K562 (cell line): Measurements from ENCODE around the gene ARMH3. TPM values are rescaled to one million over a fixed set of nuclear protein-coding genes. Genes with fewer than 3 reads are reported as not detected.

ENCODE experiments used
- polyA plus RNA-seq, 8 experiments: library from polyadenylated mRNA; depleted of rRNA in 4 of 8; stranded (reverse) in 5 of 8; unstranded in 3 of 8; fragments of >200 nt; fragmentation: Nextera tagmentation in 2 of 8; fragmentation: Illumina TruSeq in 1 of 8; extraction: Ambion mirVana in 2 of 8; extraction: Trizol in 1 of 8; gene quantifications; 2 replicates each; pipeline versions ENCODE4 v1.2.1 to v1.2.3, GENCODE V29; 2011 to 2014; ENCODE audit warnings: inconsistent platforms in 1 of 8, missing spikeins in 1 of 8
- small RNA-seq: library from RNA; depleted of rRNA; stranded (forward); fragments of <200 nt; gene quantifications from one replicate; pipeline ENCODE3, GENCODE V24; 2014
- total RNA-seq, 7 experiments: library from RNA; depleted of rRNA in 6 of 7; stranded (reverse); fragments of >200 nt in 6 of 7; fragmentation: Illumina TruSeq in 2 of 7; extraction: Trizol in 2 of 7; gene quantifications; 2 replicates each; pipeline versions ENCODE4 v1.2.1 to v1.2.3, GENCODE V29; 2011 to 2021; ENCODE audit warnings: low replicate concordance in 1 of 7
- TF ChIP-seq, protein P1 (sequence below): fragments of 450-650 bp; IDR thresholded peaks from 2 replicates; pipeline ENCODE4 v1.6.1; 2014; ENCODE audit warnings: low read depth, mild to moderate bottlenecking, moderate library complexity, borderline replicate concordance

The ARMH3 gene
- total and polyA plus RNA-seq, 9 of the 15 experiments (the other 6 are each of a cell fraction or from before 2014, with no cell fraction given): 0.29 to 0.73 TPM; not detected in 7

DNA sequence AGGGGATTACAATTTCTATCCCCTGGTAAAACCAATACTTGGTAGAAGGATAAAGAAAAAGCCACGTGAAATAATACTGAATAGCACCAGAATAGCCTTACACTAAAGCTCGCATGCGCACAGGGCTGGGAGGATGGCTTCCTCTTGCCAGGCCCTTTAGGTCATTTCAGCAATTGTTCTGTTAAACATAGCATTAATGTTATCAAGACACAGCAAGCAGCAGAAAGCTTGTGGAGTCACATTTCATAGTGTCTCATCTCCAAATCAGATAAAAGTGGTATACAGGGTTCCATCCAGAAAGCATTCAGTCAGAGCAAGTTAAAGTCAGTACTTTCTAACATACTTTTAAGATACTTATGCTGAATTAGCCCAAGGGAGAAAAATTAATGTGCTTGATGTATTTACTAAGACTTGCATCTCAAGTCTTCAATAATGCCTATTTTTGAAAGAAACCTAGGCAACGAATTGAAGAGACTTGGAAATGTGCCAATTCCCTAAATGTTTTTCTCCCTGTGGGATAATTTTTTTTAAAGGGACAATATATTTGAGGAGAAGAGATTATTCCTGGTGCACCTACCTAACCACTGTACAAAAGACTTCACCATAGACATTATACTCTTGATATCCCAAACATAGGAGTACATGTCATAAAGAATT is 258.4 kb downstream of the ARMH3 start (continued):
- TF ChIP-seq, protein P1, sequence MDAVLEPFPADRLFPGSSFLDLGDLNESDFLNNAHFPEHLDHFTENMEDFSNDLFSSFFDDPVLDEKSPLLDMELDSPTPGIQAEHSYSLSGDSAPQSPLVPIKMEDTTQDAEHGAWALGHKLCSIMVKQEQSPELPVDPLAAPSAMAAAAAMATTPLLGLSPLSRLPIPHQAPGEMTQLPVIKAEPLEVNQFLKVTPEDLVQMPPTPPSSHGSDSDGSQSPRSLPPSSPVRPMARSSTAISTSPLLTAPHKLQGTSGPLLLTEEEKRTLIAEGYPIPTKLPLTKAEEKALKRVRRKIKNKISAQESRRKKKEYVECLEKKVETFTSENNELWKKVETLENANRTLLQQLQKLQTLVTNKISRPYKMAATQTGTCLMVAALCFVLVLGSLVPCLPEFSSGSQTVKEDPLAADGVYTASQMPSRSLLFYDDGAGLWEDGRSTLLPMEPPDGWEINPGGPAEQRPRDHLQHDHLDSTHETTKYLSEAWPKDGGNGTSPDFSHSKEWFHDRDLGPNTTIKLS: no peak
- TF ChIP-seq, all 486 proteins: peak for 18

Small RNAs within 50 kb of the gene (small RNA-seq; reads per million reads assigned to genes)
- gene AL500527.1: not detected
- not detected for gene AL500527.2
- gene RF00017: not detected
- not detected for gene RF00019

Other genes with a start within 250 kb of the ARMH3 start
Only the 7 nearest of the 9 such genes appear.
- gene HPS6, start 9.2 kb upstream of the ARMH3 start, total RNA-seq (2014; rRNA removed): 12.7 and 17.6 TPM in 2 replicates
- gene HPS6, start 9.2 kb upstream of the ARMH3 start, total RNA-seq (2014; rRNA removed; fragmentation: Illumina TruSeq; extraction: Trizol): 2.3 and 3.8 TPM in 2 replicates
- gene HPS6, start 9.2 kb upstream of the ARMH3 start, total RNA-seq (2015; rRNA removed; fragmentation: Illumina TruSeq; extraction: Trizol): 7.7 and 8.2 TPM in 2 replicates
- gene HPS6, start 9.2 kb upstream of the ARMH3 start, total RNA-seq (2021): 14.0 and 15.1 TPM in 2 replicates
- gene HPS6, start 9.2 kb upstream of the ARMH3 start, polyA plus RNA-seq (2011; rRNA removed): 2.7 and 3.0 TPM in 2 replicates
- gene HPS6, start 9.2 kb upstream of the ARMH3 start, polyA plus RNA-seq (2014; fragmentation: Illumina TruSeq; extraction: Trizol): 4.5 and 6.4 TPM in 2 replicates
- gene HPS6, start 9.2 kb upstream of the ARMH3 start, polyA plus RNA-seq (2014; fragmentation: Nextera tagmentation; extraction: Ambion mirVana): under 1 TPM; 0.45 to 0.55 TPM
- 6.7 and 8.3 TPM in 2 replicates for gene HPS6, start 9.2 kb upstream of the ARMH3 start, polyA plus RNA-seq (2014; rRNA removed)
- gene LDB1, start 64.2 kb upstream of the ARMH3 start, total RNA-seq (2014; rRNA removed): 73.2 and 86.2 TPM in 2 replicates
- 46.5 and 57.1 TPM in 2 replicates for gene LDB1, start 64.2 kb upstream of the ARMH3 start, total RNA-seq (2014; rRNA removed; fragmentation: Illumina TruSeq; extraction: Trizol)
- 105 and 107 TPM in 2 replicates for gene LDB1, start 64.2 kb upstream of the ARMH3 start, total RNA-seq (2015; rRNA removed; fragmentation: Illumina TruSeq; extraction: Trizol)
- 120 and 136 TPM in 2 replicates for gene LDB1, start 64.2 kb upstream of the ARMH3 start, total RNA-seq (2021)
- 137 and 167 TPM in 2 replicates for gene LDB1, start 64.2 kb upstream of the ARMH3 start, polyA plus RNA-seq (2011; rRNA removed)
- 133 and 137 TPM in 2 replicates for gene LDB1, start 64.2 kb upstream of the ARMH3 start, polyA plus RNA-seq (2014; fragmentation: Illumina TruSeq; extraction: Trizol)
- 1 to 10 TPM; 1.9 TPM for gene LDB1, start 64.2 kb upstream of the ARMH3 start, polyA plus RNA-seq (2014; fragmentation: Nextera tagmentation; extraction: Ambion mirVana)
- 111 and 117 TPM in 2 replicates for gene LDB1, start 64.2 kb upstream of the ARMH3 start, polyA plus RNA-seq (2014; rRNA removed)
- gene PPRC1, start 76.9 kb upstream of the ARMH3 start, total RNA-seq (2014; rRNA removed): 11.8 and 16.8 TPM in 2 replicates
- gene PPRC1, start 76.9 kb upstream of the ARMH3 start, total RNA-seq (2014; rRNA removed; fragmentation: Illumina TruSeq; extraction: Trizol): 13.4 and 16.2 TPM in 2 replicates
- gene PPRC1, start 76.9 kb upstream of the ARMH3 start, total RNA-seq (2015; rRNA removed; fragmentation: Illumina TruSeq; extraction: Trizol): 16.2 and 17.0 TPM in 2 replicates
- 43.1 and 44.0 TPM in 2 replicates for gene PPRC1, start 76.9 kb upstream of the ARMH3 start, total RNA-seq (2021)
- gene PPRC1, start 76.9 kb upstream of the ARMH3 start, polyA plus RNA-seq (2011; rRNA removed): 13.6 and 21.6 TPM in 2 replicates
- 44.0 and 47.1 TPM in 2 replicates for gene PPRC1, start 76.9 kb upstream of the ARMH3 start, polyA plus RNA-seq (2014; fragmentation: Illumina TruSeq; extraction: Trizol)
- gene PPRC1, start 76.9 kb upstream of the ARMH3 start, polyA plus RNA-seq (2014; fragmentation: Nextera tagmentation; extraction: Ambion mirVana): 1 to 10 TPM; 8.5 to 9.0 TPM
- gene PPRC1, start 76.9 kb upstream of the ARMH3 start, polyA plus RNA-seq (2014; rRNA removed): 24.1 and 27.4 TPM in 2 replicates
- 165 TPM in 2 replicates for gene NOLC1, start 96.2 kb upstream of the ARMH3 start, total RNA-seq (2014; rRNA removed)
- 134 and 144 TPM in 2 replicates for gene NOLC1, start 96.2 kb upstream of the ARMH3 start, total RNA-seq (2014; rRNA removed; fragmentation: Illumina TruSeq; extraction: Trizol)
- 130 and 142 TPM in 2 replicates for gene NOLC1, start 96.2 kb upstream of the ARMH3 start, total RNA-seq (2015; rRNA removed; fragmentation: Illumina TruSeq; extraction: Trizol)
- gene NOLC1, start 96.2 kb upstream of the ARMH3 start, total RNA-seq (2021): 153 and 170 TPM in 2 replicates
- gene NOLC1, start 96.2 kb upstream of the ARMH3 start, polyA plus RNA-seq (2011; rRNA removed): 133 and 201 TPM in 2 replicates
- gene NOLC1, start 96.2 kb upstream of the ARMH3 start, polyA plus RNA-seq (2014; fragmentation: Illumina TruSeq; extraction: Trizol): 262 and 310 TPM in 2 replicates
- gene NOLC1, start 96.2 kb upstream of the ARMH3 start, polyA plus RNA-seq (2014; fragmentation: Nextera tagmentation; extraction: Ambion mirVana): 100 to 1,000 TPM; 102 to 165 TPM
- 158 and 169 TPM in 2 replicates for gene NOLC1, start 96.2 kb upstream of the ARMH3 start, polyA plus RNA-seq (2014; rRNA removed)
- gene ELOVL3, start 170.1 kb upstream of the ARMH3 start, total RNA-seq (2014; rRNA removed): 0.32 and 1.3 TPM in 2 replicates
- gene ELOVL3, start 170.1 kb upstream of the ARMH3 start, total RNA-seq (2014; rRNA removed; fragmentation: Illumina TruSeq; extraction: Trizol): 0.87 and 1.3 TPM in 2 replicates
- 0.75 and 0.87 TPM in 2 replicates for gene ELOVL3, start 170.1 kb upstream of the ARMH3 start, total RNA-seq (2015; rRNA removed; fragmentation: Illumina TruSeq; extraction: Trizol)
- 0.86 and 1.2 TPM in 2 replicates for gene ELOVL3, start 170.1 kb upstream of the ARMH3 start, total RNA-seq (2021)
- gene ELOVL3, start 170.1 kb upstream of the ARMH3 start, polyA plus RNA-seq (2011; rRNA removed): 1.9 and 3.0 TPM in 2 replicates
- 1.3 and 1.5 TPM in 2 replicates for gene ELOVL3, start 170.1 kb upstream of the ARMH3 start, polyA plus RNA-seq (2014; fragmentation: Illumina TruSeq; extraction: Trizol)
- 1 to 10 TPM; 2.5 to 3.3 TPM for gene ELOVL3, start 170.1 kb upstream of the ARMH3 start, polyA plus RNA-seq (2014; fragmentation: Nextera tagmentation; extraction: Ambion mirVana)
- 0.86 and 1.3 TPM in 2 replicates for gene ELOVL3, start 170.1 kb upstream of the ARMH3 start, polyA plus RNA-seq (2014; rRNA removed)
- 0.37 and 0.95 TPM in 2 replicates for gene PITX3, start 185.3 kb upstream of the ARMH3 start, total RNA-seq (2014; rRNA removed)
- gene PITX3, start 185.3 kb upstream of the ARMH3 start, total RNA-seq (2014; rRNA removed; fragmentation: Illumina TruSeq; extraction: Trizol): not detected in 2 replicates
- not detected in 2 replicates for gene PITX3, start 185.3 kb upstream of the ARMH3 start, total RNA-seq (2015; rRNA removed; fragmentation: Illumina TruSeq; extraction: Trizol)
- 0.56 and 0.98 TPM in 2 replicates for gene PITX3, start 185.3 kb upstream of the ARMH3 start, total RNA-seq (2021)
- not detected in 2 replicates for gene PITX3, start 185.3 kb upstream of the ARMH3 start, polyA plus RNA-seq (2011; rRNA removed)
- 0.11 TPM in 1 of 2 replicates, not detected in the other for gene PITX3, start 185.3 kb upstream of the ARMH3 start, polyA plus RNA-seq (2014; fragmentation: Illumina TruSeq; extraction: Trizol)
- gene PITX3, start 185.3 kb upstream of the ARMH3 start, polyA plus RNA-seq (2014; fragmentation: Nextera tagmentation; extraction: Ambion mirVana): not detected
- 0.30 and 0.32 TPM in 2 replicates for gene PITX3, start 185.3 kb upstream of the ARMH3 start, polyA plus RNA-seq (2014; rRNA removed)
- 11.1 and 13.5 TPM in 2 replicates for gene GBF1, start 189.4 kb upstream of the ARMH3 start, total RNA-seq (2014; rRNA removed)
- 9.4 and 10.0 TPM in 2 replicates for gene GBF1, start 189.4 kb upstream of the ARMH3 start, total RNA-seq (2014; rRNA removed; fragmentation: Illumina TruSeq; extraction: Trizol)
- 10.3 and 11.4 TPM in 2 replicates for gene GBF1, start 189.4 kb upstream of the ARMH3 start, total RNA-seq (2015; rRNA removed; fragmentation: Illumina TruSeq; extraction: Trizol)
- 25.0 and 28.0 TPM in 2 replicates for gene GBF1, start 189.4 kb upstream of the ARMH3 start, total RNA-seq (2021)
- 8.7 and 19.9 TPM in 2 replicates for gene GBF1, start 189.4 kb upstream of the ARMH3 start, polyA plus RNA-seq (2011; rRNA removed)
- gene GBF1, start 189.4 kb upstream of the ARMH3 start, polyA plus RNA-seq (2014; fragmentation: Illumina TruSeq; extraction: Trizol): 21.4 and 22.8 TPM in 2 replicates
- 1 to 10 TPM in 1 of 2 experiments, under 1 TPM in 1; 0.69 to 1.3 TPM for gene GBF1, start 189.4 kb upstream of the ARMH3 start, polyA plus RNA-seq (2014; fragmentation: Nextera tagmentation; extraction: Ambion mirVana)
- gene GBF1, start 189.4 kb upstream of the ARMH3 start, polyA plus RNA-seq (2014; rRNA removed): 9.9 and 11.3 TPM in 2 replicates